ENCODE measurements around the gene ANTXR1.

Gene ANTXR1

GRCh38 chr2:69288429-69288828 is 275.4 kb downstream of the ANTXR1 start:
- no peak overlapping the region for H3K27ac Mint-ChIP-seq
- H3K9me3 Mint-ChIP-seq: no peaks in the 10 kb centered on the region
- no peaks in the 10 kb centered on the region for H3K36me3 Mint-ChIP-seq
- H3K4me1 Mint-ChIP-seq: no peaks in the 10 kb centered on the region
- peaks cover 2% of the 10 kb centered on the region for H3K27me3 Mint-ChIP-seq
- no peak overlapping the region for H3K4me3 Mint-ChIP-seq

DNA sequence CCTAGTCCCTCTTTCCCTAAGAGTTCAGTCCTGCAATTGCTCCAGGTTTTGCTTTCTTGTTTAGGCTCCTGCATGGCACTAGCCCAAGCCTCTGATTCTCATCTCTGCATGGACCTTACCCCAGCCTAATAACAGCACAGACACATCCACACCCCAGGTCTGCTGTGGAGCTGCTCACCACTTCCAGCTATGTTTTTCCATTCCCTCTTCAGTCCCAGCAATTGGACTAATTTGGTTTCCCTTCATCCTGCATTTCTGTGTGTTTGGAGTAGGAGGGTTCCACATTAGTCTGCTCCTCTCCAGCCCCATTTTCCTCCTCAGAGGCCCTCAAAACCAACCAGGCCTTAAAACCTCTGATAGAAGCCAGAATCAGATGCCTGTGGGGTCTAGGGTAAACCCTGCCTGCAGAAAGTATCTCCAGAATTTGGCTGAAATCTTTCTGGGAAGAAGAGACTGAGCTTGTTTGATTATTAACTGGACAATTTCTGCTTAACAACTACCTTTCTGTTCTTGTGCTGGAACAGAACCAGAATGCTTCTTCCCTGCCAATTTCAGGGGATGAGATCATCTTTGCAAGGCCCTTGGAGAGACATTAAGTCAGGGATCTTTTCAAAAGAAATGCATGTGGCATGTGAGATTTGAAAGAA is 278.1 kb downstream of the ANTXR1 start:
- H3K9me3 Mint-ChIP-seq: no peaks in the 10 kb centered on the region
- H3K4me3 Mint-ChIP-seq: no peak overlapping the region
- no peaks in the 10 kb centered on the region for H3K4me1 Mint-ChIP-seq
- H3K36me3 Mint-ChIP-seq: no peaks in the 10 kb centered on the region
- H3K27ac Mint-ChIP-seq: no peak overlapping the region
- H3K27me3 Mint-ChIP-seq: peaks cover 2% of the 10 kb centered on the region

- H3K27me3 Mint-ChIP-seq: peaks cover 2% of the 10 kb centered on the region
- no peaks in the 10 kb centered on the region for H3K4me1 Mint-ChIP-seq
- no peaks in the 10 kb centered on the region for H3K36me3 Mint-ChIP-seq
- no peak overlapping the region for H3K4me3 Mint-ChIP-seq
- no peaks in the 10 kb centered on the region for H3K9me3 Mint-ChIP-seq
- no peak overlapping the region for H3K27ac Mint-ChIP-seq
Measured at GRCh38 chr2:69291721-69292120, 278.7 kb downstream of the ANTXR1 start.

- no peaks in the 10 kb centered on the region for H3K36me3 Mint-ChIP-seq
- H3K4me1 Mint-ChIP-seq: no peaks in the 10 kb centered on the region
- H3K27me3 Mint-ChIP-seq: peaks cover 2% of the 10 kb centered on the region
- H3K27ac Mint-ChIP-seq: no peak overlapping the region
- no peak overlapping the region for H3K4me3 Mint-ChIP-seq
- H3K9me3 Mint-ChIP-seq: no peaks in the 10 kb centered on the region
Measured at GRCh38 chr2:69292256-69292655, 279.3 kb downstream of the ANTXR1 start.

DNA sequence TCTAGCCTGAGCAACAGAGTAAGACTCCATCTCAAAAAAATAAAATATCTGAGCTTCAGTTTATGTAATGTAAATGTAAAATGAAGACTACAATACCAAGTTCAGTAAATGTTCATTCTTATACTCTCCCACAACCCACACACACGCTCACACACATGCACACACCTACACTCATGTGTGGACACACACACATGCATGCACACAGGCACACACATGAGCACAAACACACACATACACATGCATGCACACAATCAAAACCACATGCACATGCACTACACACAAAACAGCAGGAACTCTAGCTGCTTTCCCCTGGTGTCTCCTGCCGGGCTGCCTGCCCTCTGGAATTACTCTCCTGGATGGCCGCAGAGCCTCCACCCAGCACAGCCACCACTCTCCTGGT is 283.4 kb downstream of the ANTXR1 start:
- Mint-ChIP-seq H3K27ac (no peak overlapping the region), H3K9me3 (no peaks in the 10 kb centered on the region)

DNA sequence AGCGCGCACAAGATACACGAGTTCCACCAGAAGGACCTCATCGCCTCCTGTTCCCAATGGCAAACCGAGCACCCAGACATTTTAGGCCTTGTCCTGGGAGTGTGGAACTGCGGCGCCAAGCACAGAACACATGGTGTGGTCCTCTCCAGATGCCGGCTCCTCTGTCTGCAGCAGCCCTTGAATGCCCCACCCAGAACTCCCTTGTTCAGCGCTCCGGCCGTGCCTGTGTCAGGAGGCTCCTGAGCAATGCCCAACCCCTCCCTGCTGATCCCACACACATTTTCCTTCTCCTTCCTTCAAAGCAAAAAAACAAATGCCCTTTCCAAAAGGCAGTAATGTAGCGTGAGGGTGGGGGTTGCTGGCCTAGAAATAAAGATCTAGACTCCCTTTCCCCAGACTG is 284.2 kb downstream of the ANTXR1 start:
- Mint-ChIP-seq H3K36me3 (no peaks in the 10 kb centered on the region), H3K27ac (no peak overlapping the region), H3K27me3 (peaks cover 3% of the 10 kb centered on the region), H3K9me3 (no peaks in the 10 kb centered on the region), H3K4me1 (no peaks in the 10 kb centered on the region), H3K4me3 (no peak overlapping the region)

More for the DNA sequence above, 283.4 kb downstream of the ANTXR1 start:
- Mint-ChIP-seq H3K27me3 (no peaks in the 10 kb centered on the region), H3K4me3 (no peak overlapping the region), H3K4me1 (no peaks in the 10 kb centered on the region), H3K36me3 (no peaks in the 10 kb centered on the region)

GRCh38 chr2:69298261-69298660 is 285.3 kb downstream of the ANTXR1 start:
- H3K27me3 Mint-ChIP-seq: peaks cover 6% of the 10 kb centered on the region
- H3K9me3 Mint-ChIP-seq: no peaks in the 10 kb centered on the region
- no peak overlapping the region for H3K27ac Mint-ChIP-seq
- no peaks in the 10 kb centered on the region for H3K4me1 Mint-ChIP-seq
- no peak overlapping the region for H3K4me3 Mint-ChIP-seq
- no peaks in the 10 kb centered on the region for H3K36me3 Mint-ChIP-seq

- Mint-ChIP-seq H3K36me3 (no peaks in the 10 kb centered on the region), H3K27ac (no peak overlapping the region), H3K9me3 (no peaks in the 10 kb centered on the region), H3K4me1 (no peaks in the 10 kb centered on the region), H3K27me3 (peaks cover 7% of the 10 kb centered on the region), H3K4me3 (no peak overlapping the region)
Measured at GRCh38 chr2:69298862-69299261, 285.9 kb downstream of the ANTXR1 start.

Measured in activated naive CD4-positive, alpha-beta T cell treated with anti-CD3 and anti-CD28 coated beads, Interleukin-2, amount 50 U/mL, for 24 hours (primary cell).